ENCODE results near the gene NPS.

Gene NPS, protein sequence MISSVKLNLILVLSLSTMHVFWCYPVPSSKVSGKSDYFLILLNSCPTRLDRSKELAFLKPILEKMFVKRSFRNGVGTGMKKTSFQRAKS

DNA sequence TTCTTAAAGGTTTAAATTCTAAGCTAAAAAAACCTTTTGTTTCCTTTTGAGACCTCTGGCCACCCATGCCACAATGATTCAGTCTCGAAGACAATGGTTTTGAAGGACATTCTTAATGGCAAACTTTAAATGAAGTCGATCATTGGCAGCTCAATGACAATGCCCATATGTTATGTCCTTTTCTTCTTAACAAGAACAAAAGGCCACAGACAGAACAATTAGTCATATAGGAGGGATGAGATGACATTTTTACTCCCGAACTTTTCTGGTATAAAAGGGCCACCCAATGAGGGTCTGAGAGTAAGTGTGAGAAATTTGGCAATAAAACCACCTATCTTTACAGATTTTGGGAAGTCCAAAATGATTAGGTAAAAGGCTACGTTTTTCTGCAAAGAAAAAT is at the start of gene NPS:
Gene NPS (plus strand): TSS at position 301 of the 400 bp plus-strand sequence. CDS start 60 bp downstream, at position 361.
- DNase-seq, result no peak

DNA sequence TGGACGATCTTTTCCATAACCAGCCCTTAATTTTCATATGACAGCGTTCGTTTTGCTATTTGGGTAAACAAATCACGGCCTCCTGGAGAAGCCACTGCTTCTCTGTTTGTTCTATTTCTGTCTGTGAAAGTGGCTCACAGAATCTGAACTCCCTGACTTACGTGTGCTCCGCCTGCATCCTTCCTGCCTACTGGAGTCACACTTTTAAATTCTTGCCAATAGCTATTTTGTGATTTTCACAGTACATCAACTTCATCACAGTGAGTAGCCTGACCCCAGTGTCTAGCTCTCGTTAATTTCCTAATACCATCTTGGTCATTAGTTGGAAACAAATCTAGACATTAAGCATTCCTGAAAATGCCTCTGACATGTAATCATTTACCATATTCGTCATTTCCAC is 49.0 kb upstream of the NPS start:
- DNase-seq, result no peak

- DNase-seq, result no peak
Measured at GRCh38 chr10:127506094-127506493, 43.0 kb upstream of the NPS start.

DNA sequence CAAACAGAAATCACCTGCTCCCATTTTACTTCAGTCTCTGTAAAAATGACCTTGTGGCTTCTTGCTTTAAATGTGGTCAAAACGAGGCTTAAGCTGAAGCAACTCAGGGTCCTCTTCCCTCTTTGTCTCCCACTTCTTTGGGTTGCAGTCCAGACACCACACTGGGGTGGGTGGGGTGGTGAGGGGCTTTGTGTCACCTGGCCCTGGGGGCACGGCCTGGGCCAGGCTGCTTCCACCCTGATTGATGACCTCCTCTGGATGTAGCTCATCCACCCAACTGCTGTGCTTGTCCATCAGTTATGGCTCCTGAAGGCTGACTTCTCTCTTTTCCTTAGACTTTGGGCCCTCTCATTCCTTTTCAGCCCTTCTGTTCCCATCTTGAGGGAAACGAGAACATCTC is 26.8 kb upstream of the NPS start:
- no peak for DNase-seq

- no peak for DNase-seq
Measured at GRCh38 chr10:127523476-127523875, 25.6 kb upstream of the NPS start.

GRCh38 chr10:127524229-127524628 is 24.9 kb upstream of the NPS start:
- no peak for DNase-seq

DNA sequence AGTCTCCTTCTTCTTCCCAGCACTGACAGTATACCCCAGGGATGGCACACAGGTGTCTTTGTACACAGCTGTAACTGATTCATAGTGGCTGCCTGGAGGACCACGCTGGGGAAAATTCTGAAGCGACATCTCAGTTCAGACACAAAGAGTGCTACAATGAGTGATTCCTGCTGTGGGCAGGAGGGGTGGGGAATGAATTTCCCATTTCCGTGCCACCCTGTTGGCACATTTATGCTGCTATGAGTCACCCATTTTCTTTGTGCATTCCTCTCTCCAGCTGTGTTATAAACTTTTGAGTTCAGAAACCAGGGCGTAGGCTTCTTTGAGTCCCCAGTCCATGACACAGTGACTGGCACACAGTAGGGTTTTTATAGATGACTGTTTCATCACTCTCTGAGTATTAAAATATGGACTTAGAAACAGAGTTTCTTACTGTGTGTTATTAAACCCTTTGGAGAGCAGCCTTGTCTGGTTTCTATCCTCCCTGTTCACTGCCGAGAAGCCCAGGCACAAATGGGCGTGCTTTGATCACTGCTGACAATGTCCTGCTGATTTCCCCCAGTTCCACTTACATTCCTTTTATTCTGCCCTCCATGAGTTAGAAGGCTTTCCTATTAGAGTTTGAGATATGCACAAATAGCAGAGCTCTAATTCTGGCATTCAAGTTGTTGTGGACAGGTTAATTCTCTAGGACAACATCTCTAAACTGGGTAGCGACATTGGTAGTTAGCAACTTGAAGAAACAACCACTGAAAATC is 24.0 kb upstream of the NPS start:
- DNase-seq, result no peak

DNA sequence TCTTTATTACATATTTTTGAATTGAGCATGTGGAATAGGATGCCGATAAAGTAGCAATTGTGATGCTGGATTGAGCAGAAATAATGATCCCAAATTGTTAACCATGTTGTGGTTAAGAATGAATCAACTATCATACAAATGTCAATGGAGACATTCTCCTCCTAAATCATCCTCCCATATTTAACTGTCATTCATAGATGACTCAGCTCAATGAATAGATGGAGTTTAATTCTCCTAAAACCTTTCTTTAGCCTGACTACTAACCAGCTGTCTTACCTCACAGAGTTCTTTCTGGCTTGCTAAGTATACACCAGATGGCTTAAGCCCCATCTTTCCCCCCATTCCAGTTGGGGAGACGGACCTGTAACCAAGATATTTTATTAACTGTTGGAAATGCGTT is 23.4 kb upstream of the NPS start:
- DNase-seq, result no peak

DNA sequence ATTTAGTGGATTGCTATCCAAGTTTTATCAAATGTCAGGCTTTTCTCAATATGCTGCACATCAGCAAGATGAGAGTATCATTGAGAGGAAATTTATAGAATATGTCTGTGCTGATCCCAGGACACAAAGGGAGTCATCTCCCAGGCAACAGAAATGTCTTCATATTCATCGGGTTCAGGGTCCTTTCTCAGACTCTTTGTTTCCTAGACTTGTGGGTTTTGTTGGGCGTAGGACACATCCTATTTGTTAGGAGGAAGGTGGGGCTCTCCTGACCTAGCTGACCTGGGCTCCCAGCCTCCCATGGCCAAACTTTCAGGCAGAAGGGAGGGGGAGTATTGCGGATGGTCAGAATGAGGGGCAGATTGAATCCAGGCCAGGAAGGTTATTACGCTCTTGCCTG is 22.9 kb upstream of the NPS start:
- DNase-seq, result no peak

DNA sequence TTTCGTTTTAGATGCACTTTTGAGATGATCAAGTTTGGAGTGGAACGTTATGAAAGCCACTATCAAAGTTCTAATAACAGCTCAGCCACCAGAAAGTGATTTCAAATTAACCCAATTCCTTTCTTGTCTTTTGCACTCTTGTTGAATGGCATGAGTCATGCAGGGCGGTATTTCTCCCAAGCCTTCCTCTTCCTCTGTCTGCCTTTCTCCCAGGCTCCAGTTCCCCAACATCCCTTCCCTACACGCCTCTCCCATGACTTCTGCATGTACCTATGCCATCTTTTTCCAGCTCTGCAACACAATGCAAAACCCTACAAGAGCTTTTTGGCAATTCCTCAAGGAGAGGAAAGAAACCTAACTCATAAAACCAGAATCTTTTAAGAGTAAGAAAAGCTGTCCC is 21.8 kb upstream of the NPS start:
- no peak for DNase-seq

DNA sequence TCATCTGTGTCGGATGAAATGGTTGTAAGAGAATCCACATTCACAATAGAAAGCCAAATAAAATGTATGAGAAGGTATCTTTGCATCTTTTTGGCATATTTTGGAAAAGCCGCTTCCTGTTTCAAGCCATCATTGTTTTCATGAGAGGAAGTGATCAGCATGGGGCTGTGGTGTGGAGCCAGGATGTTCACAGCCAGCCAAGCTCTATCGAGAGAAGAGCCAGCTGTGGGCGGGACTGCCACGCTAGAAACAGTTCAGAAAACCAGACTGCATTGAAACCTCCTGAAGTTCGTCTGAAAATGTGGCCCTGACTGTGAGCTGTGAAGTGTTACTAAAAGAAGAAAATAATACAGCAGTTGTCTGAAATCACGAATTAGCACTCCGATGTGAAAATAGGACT is 21.2 kb upstream of the NPS start:
- DNase-seq, result no peak

DNA sequence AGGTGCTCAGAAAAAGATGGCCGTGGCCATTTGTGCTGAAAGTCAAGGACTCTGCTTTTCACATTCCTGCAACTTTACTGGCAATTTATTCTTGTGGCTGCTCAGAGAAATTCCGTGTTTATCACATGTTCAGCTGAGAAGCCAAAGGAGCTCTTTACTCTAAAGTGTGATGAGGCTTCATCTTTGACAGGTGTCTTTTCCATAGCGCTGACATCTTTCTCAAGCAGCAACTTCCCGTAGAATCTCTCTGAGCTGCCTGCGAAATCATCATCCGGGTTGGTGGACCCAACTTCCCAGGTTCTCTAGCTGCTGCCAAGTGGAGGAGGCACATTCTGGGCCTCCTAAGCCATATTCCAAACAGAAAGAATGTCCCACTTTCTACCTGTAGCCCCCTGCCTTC is 16.9 kb upstream of the NPS start:
- DNase-seq, result no peak

GRCh38 chr10:127532659-127533058 is 16.4 kb upstream of the NPS start:
- DNase-seq, result no peak

DNA sequence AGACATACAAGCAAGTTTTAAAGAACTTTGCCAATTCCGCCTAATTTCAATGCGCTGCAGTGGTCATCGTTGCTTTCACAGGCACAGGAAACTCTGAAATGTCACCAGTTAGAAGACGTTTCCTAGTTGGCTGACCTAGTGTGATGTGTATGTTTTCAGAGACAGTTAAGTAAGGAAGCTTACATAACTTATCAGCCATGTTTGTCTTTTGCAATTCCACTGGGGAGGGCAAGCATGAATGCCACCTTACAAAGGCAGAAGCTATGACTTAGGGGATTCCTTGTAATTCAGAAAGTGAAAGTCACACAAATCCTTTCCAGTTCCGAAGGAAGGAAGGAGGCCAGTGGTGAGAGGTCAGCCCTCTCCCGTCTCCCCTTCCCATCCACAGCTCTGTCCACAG is 15.0 kb upstream of the NPS start:
- no peak for DNase-seq

GRCh38 chr10:127534496-127534895 is 14.6 kb upstream of the NPS start:
- no peak for DNase-seq

GRCh38 chr10:127535802-127536515 is 13.2 kb upstream of the NPS start:
- no peak for DNase-seq

DNA sequence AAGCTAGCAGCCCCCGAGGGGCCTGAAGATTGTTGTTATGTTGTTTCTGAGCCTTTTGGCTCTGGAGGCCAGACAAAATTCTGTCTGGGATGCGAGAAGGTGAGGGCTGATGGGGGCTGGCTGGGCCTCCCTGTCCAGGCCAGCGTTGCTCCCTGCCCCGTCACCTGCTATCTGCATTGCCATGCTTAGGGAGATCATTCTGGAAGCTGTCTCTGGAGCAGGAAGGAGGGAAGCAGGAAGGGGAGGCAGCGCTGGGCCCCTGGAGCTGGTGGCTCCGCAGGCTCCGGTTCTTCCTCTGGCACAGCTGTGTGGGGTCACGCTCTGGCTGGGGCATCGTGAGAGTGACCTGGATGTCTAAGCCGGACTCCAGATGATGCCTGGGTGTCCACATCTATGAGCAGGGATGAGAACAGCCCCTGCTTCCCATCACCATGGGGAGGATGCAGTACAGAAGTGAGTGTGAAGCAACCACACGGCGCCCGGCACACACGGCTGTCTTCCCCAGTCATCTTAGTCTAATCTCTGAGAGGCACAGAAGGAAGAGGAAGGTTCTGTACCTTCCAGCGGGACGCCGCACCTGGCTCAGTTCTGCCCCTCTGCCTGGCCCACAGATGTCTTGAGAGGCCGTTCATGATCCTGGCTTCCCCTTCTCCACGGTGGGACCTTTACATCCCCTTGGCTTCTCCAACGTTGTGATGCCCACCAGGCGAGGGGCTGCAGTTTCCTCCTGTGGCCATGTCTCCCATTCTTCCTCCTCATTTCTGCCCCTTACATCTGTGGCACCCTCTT is 11.9 kb upstream of the NPS start:
- DNase-seq, result no peak

- DNase-seq, result no peak
Measured at GRCh38 chr10:127537924-127538323, 11.2 kb upstream of the NPS start.

DNA sequence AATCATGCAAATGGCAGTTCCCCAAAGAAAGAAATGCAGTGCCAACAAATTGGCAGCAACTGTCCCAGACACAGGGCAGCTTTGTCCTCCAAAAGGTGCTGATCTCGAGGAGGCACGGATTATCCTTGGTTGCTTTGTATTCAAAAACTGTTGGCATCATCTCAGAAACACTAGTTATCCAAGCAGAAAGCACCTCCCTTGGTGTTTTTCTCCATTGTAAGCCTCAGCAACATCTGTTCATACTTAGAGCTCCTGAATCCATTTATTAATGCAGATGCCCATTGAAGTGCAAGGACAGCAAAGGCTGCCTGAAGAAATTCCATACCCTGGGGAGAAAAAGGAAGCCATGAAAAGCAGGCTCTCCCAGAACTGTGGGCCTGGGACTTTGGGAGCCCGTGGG is 1.1 kb upstream of the NPS start:
- DNase-seq, result no peak

DNA sequence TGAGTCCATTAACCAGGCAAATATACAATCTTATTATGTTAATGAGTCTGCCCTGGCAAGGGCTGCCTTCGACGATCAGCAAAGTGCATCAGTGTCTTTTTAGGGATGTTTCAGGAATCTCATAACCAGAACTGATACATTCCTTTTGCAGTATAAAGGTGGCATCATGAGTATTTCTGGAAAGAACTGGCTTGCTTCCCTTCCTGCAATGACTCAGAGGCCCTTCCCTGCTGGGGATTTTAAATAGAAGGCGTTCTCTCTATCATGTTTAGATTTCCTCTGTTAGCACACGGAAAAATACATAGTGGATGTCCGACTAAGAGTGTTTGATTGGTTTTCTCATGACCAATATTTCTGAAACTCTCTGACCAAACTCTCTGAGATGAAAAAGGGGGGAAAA is 1.8 kb downstream of the NPS start:
- no peak for DNase-seq

- DNase-seq, result no peak
Measured at GRCh38 chr10:127552446-127552845, 3.3 kb downstream of the NPS start.

DNA sequence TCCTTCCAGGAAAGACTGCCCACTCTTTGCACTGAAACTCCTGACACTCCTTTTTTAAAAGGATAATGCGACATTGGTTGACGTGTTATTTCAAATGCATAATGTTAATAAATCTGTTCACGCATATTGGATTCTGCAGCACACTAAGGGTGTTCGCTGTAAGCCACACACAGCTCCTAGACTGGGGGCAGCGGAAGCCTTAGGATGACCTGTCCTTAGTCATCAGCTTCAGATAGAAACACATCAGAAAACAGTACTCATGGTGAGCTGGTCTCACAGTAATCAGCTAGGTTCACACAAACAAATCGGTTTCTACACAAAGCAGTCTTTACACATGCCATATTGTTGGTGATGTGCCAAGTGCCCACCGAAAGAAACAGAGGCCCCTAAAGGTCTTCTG is 4.3 kb downstream of the NPS start:
- DNase-seq, result no peak

DNA sequence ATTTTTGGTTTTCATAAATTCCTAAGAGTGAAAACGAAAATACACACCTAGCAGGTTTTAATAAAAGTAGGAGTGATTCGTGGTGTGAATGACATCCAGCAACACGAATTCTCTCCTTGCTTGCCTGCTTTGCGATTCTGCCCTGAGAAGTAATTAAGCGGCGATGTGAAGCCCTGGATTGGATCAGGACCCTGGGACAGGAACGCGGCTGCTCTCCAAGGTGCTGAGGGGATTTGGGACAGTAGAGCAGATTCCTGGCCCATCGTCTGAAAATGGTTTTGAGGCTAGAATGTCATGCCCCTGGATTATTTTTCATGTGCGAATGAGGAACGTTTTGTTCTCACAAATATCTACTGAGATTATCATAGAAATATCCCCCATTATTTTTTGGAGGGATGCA is 7.8 kb downstream of the NPS start:
- DNase-seq, result no peak

DNA sequence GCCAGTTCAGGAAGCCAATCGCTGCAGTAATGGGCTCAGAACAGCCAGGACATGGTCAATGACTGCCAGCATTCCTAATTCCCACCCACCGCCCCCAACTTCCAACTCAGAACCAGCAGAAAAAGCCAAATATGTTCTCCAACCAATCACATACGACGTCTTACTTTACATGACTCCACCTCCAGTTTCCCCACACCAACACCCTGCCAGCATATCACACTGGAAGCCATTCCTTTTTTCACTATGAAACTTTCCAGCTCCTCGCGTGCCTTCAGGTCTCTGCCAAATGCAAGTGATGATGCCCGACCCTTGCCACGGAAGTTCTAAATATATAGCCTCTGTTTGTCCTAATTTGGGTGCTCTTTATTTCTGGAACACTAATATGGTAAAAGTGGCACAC is 12.5 kb downstream of the NPS start:
- DNase-seq, result no peak
